Choroid plexus epithelial cell (primary cell): ENCODE results near the gene SPSB2.

Source experiments
- DNase-seq: peaks from one replicate; pipeline ENCODE4 v3.0.0-alpha.2; 2010; ENCODE audit warnings: low read depth
- H3K4me3 ChIP-seq: 2 replicates; pipeline ENCODE4 v1.5.1; 2011; ENCODE audit warnings: low read depth, mild to moderate bottlenecking, control low read depth, low read length, moderate library complexity
- CTCF ChIP-seq: conservative IDR thresholded peaks from 2 replicates; pipeline ENCODE4 v1.5.1; 2011; ENCODE audit warnings: low read depth, mild to moderate bottlenecking, control low read depth, inconsistent platforms, low read length, moderate library complexity

The SPSB2 gene

DNA sequence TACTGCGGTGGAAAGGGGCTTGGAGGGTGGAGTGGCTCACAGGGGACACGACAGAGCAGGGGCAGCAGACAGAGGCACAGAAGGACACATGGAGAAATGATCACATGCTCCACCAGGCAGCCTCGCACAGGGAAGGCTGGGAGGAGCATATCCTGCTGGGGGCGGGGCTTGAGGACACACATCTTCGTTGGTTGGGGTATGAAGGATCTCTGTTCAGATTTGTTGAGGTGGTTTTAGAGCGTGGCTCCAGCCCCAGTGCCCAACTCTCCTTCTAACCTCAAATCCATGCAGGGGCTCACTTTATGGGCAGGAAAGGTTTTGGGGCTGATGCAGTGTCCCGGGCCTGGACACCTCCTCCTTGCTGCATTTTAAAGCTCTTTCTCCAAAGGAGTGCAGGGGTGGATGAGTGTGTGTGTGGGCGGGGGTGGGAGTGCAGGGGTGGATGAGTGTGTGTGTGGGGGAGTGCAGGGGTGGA is 45.6 kb downstream of the SPSB2 start:
- peak overlapping the region; percentile 30 for H3K4me3 ChIP-seq

GRCh38 chr12:6826734-6827436 is 46.2 kb downstream of the SPSB2 start:
- no peak overlapping the region for H3K4me3 ChIP-seq

More for the DNA sequence above, 45.6 kb downstream of the SPSB2 start:
- DNase-seq, result peak; percentile 87
- TF ChIP-seq CTCF, result no peak

DNA sequence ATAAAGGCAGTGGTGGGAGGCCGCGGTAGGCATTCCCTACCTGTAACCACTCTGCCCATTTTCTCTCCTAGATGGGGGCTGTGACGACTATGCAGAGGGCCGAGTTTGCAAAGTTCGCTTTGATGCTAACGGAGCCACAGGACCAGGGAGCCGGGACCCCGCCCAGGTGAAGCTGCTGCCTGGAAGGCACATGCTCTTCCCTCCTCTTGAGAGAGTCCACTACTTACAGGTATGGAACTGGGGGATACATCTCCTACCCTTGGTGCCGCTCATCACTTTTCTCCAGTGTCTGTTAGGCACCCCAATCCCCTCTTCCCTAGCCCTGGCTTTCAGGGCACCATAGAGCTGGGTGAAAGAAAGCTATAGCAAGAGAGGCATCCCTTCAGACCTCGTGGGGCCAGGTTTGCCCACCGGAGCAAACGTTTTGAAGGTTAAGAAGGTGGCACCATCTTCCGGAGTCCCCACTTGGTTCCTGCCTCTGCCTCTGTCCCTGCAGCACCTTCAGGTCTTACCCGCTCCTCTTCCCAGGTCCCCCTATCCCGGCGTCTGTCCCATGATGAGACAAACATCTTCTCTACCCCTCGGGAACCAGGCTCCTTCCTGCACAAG is 46.9 kb downstream of the SPSB2 start:
- TF ChIP-seq CTCF, result no peak
- no peak for DNase-seq
- H3K4me3 ChIP-seq, result no peak overlapping the region

More at GRCh38 chr12:6826734-6827436, 46.2 kb downstream of the SPSB2 start:
- no peak for TF ChIP-seq CTCF
- no peak for DNase-seq

DNA sequence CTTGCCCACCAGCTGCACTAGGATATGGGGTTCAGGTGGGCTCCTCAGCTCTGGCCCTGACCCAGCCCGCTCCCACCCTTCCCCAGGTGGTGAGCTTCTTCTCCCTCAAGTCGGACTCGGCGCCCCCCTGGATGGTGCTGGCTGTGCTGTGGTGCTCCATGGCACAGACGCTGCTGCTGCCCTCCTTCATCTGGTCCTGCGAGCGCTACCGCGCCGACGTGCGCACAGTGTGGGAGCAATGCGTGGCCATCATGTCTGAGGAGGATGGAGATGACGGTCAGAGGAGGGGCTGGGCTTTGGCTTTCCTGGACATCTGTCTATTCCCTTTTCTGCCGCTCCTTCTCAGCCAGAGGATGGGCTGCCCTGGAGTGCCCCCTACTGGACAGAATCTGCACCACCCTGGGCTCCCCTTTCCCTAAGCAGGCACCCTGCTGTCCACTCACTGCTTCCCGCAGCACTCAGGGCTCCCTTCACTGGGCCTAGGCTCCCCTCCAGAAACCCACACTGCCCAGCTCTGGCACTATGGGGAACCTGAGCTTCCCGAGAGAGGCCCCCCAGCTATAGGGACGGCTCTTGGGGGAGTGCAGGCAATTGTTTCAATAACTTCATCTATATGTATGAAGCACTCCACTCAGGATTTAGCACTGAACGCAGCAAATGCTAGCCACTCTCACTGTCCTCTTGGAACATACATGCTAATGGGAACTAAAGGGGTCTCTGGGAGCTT is 47.5 kb downstream of the SPSB2 start:
- peak; percentile 89 for DNase-seq
- peak; percentile 93 for TF ChIP-seq CTCF
- peak overlapping the region; percentile 37 for H3K4me3 ChIP-seq

DNA sequence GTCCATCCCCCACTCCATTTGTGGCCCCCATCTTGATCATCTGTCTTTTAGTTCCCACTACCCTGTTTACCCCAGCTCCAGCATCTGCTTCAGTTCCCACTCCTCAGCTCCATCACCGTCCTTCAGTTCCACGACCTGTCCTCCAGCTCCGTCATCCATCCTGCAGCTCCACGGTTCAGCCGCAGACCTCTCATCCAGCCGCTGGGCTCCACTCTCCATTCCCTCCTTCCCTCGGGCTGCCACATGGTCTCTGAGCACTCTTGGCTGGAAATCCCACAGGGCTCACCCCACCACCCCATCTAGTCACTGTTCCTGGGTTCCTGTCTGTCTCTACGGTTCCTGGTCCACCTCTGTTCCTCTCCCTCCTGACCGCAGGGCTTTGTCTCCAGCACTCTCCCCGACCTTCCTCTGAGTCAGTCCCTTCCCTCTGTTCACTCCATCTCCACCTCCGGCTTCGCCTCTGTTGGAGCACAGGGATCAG is 48.2 kb downstream of the SPSB2 start:
- no peak overlapping the region for H3K4me3 ChIP-seq
- DNase-seq, result peak; percentile 43

More for the DNA sequence above, 48.2 kb downstream of the SPSB2 start:
- TF ChIP-seq CTCF, result no peak
